ENCODE measurements around the gene VPS54.
"Not testable (repeated sequence)": the region's sequence is repeated elsewhere in the genome, so short reads cannot be mapped to it uniquely, and the experiment has no call there.

VPS54 gene

DNA sequence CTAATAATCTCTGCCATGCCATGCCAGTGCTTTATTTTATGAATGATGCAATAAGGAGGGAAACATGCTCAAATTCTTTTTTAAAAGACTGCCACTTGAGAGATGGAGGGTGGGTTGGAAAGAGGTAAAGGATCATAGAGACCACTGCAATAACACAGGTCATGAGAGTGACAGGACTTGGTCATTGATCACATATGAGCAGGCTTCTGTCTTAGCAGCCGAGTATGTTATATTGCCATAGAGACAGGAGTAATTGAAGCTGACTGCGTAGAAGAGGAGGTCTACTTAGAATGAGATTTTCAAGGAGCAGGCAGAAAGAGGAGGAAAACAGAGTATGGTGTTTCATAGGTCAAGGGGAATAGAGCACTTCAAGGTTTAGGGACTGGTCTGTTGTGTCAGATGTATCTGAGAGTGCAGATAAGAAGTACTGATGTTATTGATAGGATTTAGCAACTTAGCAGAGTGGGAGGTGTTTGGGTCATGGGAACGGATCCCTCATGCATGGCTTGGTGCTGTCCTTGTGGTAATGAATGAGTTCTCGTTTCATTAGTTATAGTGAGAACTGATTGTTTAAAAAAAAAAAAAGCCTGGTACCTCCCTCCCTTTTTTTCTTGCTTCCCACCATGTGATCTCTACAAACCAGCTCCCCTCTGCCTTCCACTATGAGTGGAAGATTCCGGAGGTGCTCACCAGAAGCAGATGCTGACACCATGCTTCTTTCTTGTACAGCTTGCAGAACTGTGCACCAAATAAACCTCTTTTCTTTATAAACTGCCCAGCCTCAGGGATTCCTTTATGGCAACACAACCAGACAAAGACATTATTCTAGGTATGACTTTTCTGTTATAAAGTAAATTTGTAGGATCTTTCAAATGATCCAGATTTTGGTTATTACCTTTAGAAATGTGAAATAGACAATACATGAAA is 144.8 kb downstream of the VPS54 start:
- no peak for DNase-seq (ENCODE audit: low read depth in 2 of 2)

DNA sequence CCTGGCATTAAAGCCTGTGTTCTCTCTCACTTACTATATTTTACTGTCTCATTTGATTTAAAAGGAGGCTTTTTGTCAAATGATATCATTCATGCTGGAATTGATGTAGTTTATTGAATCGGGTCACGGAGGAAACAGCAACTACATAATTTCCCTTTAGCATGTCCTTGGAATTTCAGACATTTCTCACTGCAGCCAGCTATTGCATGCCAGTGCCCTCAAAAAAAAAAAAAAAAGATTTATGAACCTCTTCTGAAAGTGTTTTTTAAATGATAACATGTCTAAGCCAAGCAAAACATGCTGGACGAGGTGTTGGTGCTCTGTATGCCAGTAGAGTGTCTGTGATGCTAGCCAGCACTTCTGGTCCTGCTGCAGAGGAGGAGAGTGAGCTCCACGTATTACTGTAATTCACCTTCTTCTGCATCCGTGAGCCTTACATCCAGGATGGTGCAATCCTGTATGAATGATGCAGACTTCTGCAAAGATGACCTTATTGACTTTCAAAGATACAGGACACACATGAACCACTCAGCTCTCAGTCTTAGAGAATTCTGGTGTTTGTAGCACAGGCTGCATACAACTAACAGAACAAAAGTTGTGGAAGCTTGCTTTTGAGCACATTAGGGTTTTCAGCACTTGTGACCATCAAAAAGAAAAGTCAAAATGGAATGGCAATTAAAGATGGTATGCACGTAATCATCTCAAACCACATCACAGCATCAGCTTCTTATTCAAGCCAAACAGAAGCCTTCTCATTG is 146.5 kb downstream of the VPS54 start:
- DNase-seq (ENCODE audit: low read depth in 2 of 2) = no peak

DNA sequence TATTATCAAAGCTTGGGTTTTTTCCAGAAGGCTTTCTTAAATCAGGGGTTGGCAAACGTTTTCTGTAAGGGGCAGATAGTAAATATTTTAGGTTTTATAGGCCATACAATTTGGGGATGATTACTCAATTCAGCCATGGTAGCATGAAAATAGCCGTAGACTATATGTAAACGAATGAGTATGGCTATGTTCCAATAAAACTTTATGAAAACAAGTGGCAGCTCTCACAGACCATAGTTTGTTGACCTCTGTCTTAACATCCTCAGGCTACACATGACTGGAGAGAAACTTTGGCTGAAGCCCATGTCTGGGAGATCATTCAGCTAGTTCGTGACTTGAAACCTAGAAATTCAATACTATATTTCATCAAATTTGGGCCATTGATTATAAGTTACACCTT is 147.4 kb downstream of the VPS54 start:
- DNase-seq (ENCODE audit: low read depth in 2 of 2) = no peak

DNA sequence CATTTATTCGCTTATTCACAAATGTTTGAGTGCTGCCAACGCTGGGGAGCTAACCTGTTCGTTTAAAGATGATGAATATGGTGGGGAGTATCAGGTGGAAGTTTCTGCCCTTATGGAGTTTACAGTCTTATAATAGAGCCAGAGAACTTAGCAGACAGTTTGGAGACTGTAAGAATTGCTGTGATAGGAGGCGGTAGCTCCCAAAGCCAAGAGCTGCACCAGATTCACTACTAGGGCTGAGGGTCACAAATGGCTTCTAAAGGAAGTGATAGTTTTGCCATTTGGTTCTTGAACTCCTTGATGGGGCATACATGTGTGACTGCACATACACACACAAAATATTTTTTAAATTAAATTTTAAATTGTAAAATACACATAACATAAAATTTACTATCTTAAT is 148.5 kb downstream of the VPS54 start:
- no peak for DNase-seq (ENCODE audit: low read depth in 2 of 2)

DNA sequence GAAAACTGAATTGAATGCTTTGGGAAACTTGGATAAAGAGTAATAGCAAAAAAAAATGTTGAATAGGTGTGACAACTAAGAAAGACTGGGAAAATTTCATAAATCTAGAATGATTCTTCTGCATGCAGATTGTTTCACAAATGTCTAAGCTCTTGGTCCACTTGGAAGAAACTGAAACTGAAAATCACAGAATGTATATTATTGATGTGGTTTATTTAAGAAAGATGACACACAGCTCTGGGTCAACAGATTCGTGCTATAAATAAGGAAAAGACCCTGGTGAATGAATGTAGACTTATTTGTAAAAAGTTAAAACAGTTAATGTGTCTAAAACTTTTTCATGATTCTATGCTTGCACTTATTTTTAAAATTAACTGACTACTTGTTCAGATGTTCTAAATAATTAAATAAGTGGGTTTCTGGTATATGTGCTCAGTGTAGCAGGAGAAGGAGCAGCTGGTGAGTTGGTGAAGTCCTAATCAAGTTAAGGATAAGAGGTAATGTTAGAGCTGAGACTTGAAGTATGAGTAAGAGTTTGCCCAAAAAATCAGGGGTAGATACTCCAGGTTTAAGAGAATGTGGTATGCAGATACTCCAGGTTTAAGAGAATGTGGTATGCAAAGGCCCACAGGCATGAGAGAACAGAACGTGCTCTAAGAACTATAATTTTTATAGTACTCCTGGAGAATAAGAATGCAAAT is 153.1 kb downstream of the VPS54 start:
- no peak for DNase-seq (ENCODE audit: low read depth in 2 of 2)

DNA sequence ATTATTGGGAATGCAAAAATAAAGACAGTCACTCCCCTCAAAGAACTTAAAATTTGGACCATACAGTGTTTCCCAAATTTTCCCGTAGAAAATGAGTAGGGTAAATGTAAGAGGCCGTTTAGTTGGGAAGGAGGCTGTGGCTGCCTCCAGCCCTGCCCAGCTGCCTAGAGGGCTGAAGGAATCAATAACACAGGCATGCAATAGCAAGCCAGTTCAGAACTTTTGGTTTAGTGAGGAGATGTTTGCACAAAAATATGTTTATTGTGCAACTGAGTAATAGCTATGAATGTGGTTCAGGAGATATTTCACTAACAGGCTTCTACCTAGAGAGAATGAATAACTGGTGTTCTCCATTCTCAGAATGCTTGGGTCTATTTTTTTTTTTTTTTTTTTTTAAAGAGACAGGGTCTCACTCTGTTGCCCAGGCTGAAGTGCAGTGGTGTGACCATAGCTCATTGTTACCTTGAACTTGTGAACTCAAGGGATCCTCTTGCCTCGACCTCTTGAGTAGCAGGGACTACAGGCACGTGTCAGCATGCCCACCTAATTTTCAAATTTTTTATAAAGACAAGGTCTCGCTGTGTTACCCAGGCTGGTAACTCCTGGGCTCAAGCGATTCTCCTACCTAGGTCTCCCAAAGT is 153.9 kb downstream of the VPS54 start:
- peak in 1 of 2 experiments; percentile 25 for DNase-seq (ENCODE audit: low read depth in 2 of 2)

DNA sequence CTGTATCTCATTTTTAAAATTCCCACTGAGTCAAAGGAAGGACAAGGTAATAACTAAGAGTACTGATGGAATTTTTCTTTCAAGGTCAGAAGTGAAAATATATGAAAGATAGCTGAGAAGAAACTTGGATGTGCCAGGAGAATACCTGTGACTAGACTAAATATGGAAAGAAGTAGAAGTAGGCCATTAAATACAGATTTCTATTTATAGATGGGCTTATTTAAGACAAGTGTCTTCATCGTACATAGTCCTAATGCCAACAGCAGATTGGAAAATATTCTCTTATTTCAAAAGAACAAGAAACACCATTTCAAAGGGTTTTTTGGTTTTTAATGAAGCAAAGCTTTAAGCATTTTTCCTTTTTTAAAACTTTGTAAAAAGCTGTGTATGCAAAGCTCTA is 155.5 kb downstream of the VPS54 start:
- DNase-seq (ENCODE audit: low read depth in 2 of 2) = no peak

DNA sequence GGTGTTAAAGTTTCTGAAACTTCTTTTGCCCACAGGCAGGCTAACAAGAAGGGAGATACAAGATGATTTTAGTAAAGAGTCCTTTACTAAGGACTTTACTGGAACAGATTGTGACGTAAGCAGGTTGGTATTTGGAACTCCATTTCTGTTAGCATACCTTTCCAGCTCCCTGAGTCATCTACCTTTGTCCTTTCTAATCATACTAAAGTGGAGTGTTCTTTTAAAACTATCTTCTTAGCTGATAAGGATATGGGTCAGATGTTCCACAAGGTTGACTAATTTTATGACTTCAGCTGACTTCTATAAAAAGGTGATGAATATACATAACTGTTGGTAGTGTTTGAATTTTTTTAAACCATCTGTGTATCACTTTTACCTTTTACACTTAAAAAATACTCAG is 156.4 kb downstream of the VPS54 start:
- no peak for DNase-seq (ENCODE audit: low read depth in 2 of 2)

DNA sequence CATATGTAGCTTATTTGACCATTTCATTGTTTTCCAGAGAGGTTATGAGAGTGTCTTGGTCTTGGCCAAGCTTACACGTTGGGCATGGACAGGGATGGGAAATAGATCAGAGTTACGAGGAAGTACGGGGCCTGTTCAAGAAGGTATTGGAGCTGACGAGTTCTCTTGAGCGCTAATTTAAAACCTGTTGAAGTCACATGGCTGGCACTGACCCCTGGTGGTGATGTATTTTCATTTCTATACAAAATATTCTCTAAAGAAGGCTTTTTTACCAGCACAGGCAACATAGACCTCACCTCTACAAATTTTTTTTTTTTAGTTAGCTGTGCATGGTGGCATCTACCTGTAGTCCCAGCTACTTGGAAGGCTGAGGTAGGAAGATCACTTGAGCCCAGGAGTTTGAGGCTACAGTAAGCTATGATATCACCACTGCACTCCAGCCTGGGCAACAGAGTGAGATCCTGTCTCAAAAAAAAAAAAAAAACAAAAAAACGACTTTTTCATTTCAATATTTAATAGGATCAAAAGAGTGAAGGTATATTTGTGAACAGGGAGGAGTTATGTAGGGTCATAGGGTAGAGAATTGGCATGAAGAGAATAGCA is 157.9 kb downstream of the VPS54 start:
- DNase-seq (ENCODE audit: low read depth in 2 of 2) = peak; percentile 47 to 53

DNA sequence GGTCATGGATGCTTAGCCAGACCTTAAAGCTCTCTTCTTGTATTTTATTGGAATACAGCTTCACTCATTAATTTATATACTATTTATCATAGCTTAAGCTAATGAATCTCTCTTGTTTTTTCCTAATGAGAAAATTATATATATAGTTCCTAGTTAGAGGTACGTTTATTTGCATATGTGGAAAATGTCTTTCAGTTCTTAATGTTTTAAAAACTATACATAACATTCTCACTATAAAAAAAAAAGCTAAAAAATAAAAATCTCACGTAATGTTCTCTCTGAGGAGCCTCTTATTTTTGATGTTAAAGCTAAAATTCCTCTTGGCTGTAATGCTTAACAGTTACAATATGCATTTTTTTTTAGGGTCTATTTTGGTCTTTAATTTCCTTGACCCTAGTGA is 160.9 kb downstream of the VPS54 start:
- DNase-seq (ENCODE audit: low read depth in 2 of 2) = no peak

DNA sequence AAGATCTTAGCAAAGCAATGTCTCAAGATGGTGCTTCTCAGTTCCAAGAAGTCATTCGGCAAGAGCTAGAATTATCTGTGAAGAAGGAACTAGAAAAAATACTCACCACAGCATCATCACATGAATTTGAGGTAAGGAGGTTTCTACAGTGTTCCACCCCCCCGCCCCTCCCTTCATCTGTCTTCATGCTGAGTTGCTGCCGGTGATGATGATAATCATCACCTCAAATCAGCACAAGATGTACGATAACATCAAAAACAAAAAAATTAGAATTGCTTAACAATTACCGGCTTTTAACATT is 163.0 kb downstream of the VPS54 start:
- no peak for DNase-seq (ENCODE audit: low read depth in 2 of 2)

DNA sequence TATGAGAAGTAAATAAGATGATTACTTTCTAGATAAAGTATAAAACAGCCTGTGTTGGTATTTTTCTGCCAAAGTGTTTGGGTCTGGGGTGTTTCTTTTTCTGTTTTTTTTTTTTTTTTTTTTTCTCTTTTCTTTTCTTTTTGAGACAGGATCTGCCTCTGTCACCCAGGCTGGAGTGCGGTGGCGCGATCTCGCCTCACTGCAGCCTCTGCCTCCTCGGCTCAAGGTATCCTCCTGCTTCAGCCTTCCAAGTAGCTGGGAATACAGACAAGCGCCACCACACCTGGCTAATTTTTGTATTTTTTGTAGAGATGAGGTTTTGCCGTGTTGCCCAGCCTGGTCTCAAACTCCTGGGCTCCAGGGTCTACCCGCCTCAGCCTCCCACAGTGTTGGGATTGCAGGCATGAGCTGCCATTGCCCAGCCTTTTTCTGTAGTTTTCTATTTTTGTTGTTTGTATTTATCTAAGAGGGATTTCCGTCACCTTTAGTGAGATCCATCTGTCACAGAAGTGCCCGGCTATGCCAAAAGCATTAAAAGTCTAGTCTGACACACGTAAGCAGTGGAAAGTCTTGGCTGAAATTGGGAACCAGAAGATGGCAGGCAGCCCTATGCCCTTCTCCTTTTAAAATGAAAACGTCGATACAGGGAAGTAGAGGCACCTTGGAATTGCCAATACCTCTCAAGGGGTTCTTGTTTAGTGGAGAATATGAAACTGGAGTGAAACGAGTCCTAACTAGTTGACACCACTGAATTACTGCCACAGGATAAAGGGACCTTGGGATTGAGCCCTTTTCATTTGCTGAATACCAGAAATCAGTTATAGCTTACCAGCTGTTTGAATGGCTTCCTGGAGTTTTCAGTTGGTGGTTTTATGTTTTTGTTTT is 163.6 kb downstream of the VPS54 start:
- no peak for DNase-seq (ENCODE audit: low read depth in 2 of 2)

DNA sequence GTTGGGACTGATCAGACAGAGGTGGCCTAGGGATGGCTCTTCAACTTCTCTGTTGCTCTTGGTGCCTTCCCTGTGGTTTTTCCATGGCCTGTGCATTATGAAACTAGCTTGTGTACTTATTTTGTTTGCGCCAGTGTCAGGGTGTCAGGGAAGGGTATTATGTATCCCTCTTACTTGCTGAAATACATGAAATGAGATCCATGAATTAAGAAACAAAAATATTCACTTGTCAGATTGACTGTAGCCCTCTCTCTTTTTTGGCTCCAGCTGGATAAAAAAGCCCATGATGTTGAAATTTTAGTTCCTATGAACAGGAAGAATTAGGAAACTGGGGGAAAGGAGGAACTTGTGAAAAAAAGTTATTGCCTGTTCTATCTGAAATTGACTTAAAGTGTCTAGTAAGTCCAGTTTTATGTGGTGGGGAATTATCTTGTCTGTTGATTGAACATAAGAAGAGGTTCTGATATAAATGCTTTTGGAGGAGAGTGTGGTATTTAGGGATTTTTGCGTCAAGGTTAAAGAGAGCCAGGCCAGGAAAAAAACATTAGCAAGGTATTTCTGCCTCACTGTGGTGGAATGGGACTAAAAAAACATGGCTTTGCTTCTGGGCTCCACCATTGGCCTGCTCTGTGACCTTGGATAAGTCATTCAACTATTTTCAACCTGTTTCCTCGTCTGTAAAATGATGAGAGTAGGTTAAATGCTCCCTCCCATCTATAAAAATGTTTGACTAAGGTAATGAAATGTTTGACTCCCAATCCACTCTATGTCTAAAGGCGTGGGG is 165.5 kb downstream of the VPS54 start:
- no peak for DNase-seq (ENCODE audit: low read depth in 2 of 2)

DNA sequence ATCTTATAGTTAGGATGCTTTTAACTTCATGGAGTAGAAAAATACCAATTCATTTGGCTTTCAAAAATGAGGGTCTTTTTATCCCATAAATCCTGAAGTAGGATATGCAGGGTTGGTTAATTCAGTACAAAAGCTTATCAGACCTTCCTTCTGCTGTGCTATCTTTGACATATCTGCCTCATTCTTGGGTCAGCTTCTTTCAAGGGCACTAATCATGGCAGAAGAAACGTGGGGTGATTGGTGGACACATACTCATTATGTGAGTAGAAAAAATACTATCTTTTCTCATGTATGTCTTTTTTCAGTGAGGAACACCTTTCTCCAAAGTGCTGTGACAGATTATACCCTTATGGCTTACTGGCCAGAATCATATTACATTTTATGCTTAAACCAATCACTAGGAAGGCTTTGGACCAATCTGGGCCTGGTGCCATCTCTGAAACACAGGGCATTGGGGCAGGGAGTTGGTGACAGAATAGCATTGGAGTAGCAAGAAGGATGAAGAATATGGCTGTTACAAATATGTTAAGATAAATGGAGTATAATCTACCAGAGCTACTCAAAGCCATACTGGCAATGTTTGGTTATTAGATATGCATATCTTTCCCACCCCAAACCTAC is 167.4 kb downstream of the VPS54 start:
- no peak for DNase-seq (ENCODE audit: low read depth in 2 of 2)

DNA sequence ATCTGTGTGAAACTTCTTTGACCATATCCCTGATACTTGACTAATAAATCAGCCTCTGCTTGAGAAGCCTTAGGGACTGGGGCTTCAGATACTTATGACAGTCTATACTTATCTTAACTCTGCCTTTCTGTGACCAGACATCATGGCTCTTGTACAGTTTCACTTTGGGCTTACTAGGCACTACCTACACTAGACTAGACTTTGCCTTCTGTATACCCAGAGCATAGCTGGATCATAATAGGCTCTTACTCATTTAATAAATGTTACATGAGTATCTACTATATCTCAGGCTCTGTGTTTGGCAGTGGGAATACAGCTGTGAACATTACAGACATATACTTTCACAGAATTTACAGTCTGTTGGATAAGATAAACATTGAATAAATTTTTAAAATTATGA is 168.6 kb downstream of the VPS54 start:
- no peak for DNase-seq (ENCODE audit: low read depth in 2 of 2)

DNA sequence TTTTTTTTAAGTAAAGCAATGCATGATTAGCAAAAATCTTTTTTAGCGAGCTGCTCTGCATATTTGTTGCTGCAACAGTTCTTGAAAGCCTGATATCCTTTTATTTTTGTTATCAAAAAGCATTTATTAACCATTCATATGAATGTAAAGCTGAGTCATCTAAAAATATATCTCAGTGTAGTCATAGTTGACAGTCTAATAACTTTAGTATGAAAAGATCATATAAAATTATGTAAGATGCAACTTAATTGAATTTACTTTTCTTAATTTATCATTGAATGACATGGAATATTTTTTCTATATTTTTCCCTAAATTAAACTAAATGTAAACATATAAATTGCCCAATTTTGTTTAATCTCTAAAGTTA is 169.0 kb downstream of the VPS54 start:
- DNase-seq (ENCODE audit: low read depth in 2 of 2) = no peak

DNA sequence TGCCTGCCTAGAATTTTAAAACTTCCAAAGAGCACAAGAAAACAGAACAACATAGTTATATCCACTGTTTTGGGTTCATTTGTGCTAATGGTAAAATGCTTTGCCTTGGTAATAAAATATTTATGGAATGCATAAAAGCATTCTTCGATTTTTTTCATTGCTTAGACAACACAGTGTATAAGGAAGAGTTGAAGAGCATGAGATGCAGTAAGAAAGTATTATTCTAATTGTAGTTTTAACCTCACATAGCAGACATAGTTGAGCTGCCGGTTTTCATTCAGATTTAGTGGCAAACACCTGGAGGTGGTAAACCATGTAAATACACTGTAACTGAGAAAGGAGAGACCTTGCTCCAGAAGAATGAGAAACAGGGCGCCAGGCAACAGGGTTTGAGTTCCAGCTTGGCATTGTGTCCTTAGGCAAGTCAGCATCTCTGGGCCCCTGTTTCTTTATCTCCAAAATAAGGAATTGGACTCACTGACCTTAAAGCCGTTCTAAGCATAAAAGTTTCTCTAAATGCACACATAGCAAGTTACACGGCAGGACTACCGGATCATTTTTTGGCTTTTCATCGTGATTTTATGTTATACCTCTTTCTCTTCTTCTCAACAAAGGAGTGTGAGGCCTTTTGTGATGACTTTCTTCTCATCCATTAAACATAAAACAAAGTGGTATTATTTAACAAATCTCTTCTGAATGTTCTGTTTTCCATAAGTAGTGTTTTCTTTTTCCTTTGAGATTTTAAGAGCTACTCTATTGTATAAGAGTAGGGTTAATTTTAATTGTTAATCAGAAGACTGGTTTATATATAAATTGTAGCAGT is 169.6 kb downstream of the VPS54 start:
- DNase-seq (ENCODE audit: low read depth in 2 of 2) = peak; percentile 35 to 49

DNA sequence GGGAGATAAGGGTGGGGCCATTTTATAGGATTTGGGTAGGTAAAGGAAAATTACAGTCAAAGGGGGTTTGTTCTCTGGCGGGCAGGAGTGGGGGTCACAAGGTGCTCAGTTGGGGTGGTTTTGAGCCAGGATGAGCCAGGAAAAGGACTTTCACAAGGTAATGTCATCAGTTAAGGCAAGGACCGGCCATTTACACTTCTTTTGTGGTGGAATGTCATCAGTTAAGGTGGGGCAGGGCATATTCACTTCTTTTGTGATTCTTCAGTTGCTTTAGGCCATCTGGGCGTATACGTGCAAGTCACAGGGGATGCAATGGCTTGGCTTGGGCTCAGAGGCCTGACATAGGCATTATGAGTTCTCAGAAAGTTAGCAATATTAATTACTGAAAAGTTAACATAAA is 171.7 kb downstream of the VPS54 start:
- DNase-seq (ENCODE audit: low read depth in 2 of 2) = not testable (repeated sequence)

DNA sequence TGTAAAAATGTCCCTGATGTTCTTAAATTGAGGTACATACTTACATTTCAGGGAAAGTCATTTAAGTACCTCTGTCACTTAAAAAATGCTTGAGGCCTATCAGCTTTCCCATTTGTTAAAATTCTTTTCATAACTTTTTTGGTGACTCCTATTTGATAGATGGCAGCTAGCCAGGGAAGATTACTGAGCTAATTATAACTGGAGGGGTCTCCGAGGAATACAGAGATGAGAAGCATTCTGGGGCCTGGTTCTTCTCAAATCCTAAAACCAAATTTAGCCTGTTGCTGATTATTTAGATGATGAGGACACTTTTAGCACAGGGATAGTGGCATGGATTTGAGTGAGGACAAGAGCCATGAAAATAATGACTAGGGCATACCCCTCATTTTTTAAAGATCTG is 172.7 kb downstream of the VPS54 start:
- peak in 1 of 2 experiments; percentile 25 for DNase-seq (ENCODE audit: low read depth in 2 of 2)

Measured in fibroblast of skin of left quadriceps (primary cell).